WTC11 (cell line): Measurements from ENCODE around the gene KAT6B. TPM values are rescaled to one million over a fixed set of nuclear protein-coding genes. Genes with fewer than 3 reads are reported as not detected.

ENCODE experiments used
- ATAC-seq: fragments of 200-7000 bp; cut with Tn5 transposase; 2 replicates; pipeline ENCODE4 v1.10.0; 2021; ENCODE audit warnings: mild to moderate bottlenecking, moderate library complexity
- CTCF ChIA-PET: fragments of 300-600 bp; sonication (Branson Sonifier 250); formaldehyde crosslinking; loops from one replicate; lab custom pipeline; 2021; ENCODE audit warnings: antibody characterized with exemption; lab: Charles Lee
- POLR2A ChIA-PET: fragments of 350-600 bp; sonication (Branson Sonifier 250); formaldehyde crosslinking; loops from one replicate; lab custom pipeline; 2021; ENCODE audit warnings: antibody characterized with exemption; lab: Charles Lee
- DNase-seq: peaks from one replicate; pipeline ENCODE4 v3.0.0; 2021; ENCODE audit warnings: low spot score
- H3K27ac Mint-ChIP-seq: 2 replicates; pipeline ENCODE4 v1.8.0; 2021; ENCODE audit warnings: mixed read lengths
- H3K27me3 Mint-ChIP-seq: 2 replicates; pipeline ENCODE4 v1.8.0; 2021; ENCODE audit warnings: low read depth, mild to moderate bottlenecking, moderate library complexity, mixed read lengths
- H3K36me3 Mint-ChIP-seq: 2 replicates; pipeline ENCODE4 v1.8.0; 2021; ENCODE audit warnings: mixed read lengths
- H3K4me1 Mint-ChIP-seq: 2 replicates; pipeline ENCODE4 v1.8.0; 2022; ENCODE audit warnings: mixed read lengths
- H3K4me3 Mint-ChIP-seq: 2 replicates; pipeline ENCODE4 v1.8.0; 2021; ENCODE audit warnings: mild to moderate bottlenecking, moderate library complexity, mixed read lengths
- H3K9me3 Mint-ChIP-seq: 2 replicates; pipeline ENCODE4 v1.8.0; 2021; ENCODE audit warnings: mixed read lengths
- ARID4B ChIP-seq: sonication (generic); formaldehyde crosslinking; IDR thresholded peaks from 2 replicates; pipeline ENCODE4 v1.8.0; 2023; ENCODE audit warnings: missing genetic modification reagents, mild to moderate bottlenecking, borderline replicate concordance
- E2F4 ChIP-seq: sonication (generic); formaldehyde crosslinking; IDR thresholded peaks from 2 replicates; pipeline ENCODE4 v1.8.1; 2022; ENCODE audit warnings: low read depth, mild to moderate bottlenecking, moderate library complexity, missing genetic modification reagents, borderline replicate concordance
- E2F5 ChIP-seq: sonication (generic); formaldehyde crosslinking; IDR thresholded peaks from 2 replicates; pipeline ENCODE4 v1.8.1; 2022; ENCODE audit warnings: mild to moderate bottlenecking, moderate library complexity, missing genetic modification reagents
- ERG ChIP-seq: fragments of 250-450 bp; sonication (Bioruptor Pico); IDR thresholded peaks from 2 replicates; pipeline ENCODE4 v1.8.0; 2021; ENCODE audit warnings: mild to moderate bottlenecking
- ETV6 ChIP-seq: sonication (generic); formaldehyde crosslinking; IDR thresholded peaks from 2 replicates; pipeline ENCODE4 v1.8.1; 2022; ENCODE audit warnings: mild to moderate bottlenecking, missing genetic modification reagents
- FOXP4 ChIP-seq: sonication (generic); formaldehyde crosslinking; IDR thresholded peaks from 2 replicates; pipeline ENCODE4 v1.8.0; 2022; ENCODE audit warnings: mild to moderate bottlenecking, missing genetic modification reagents
- GABPB1 ChIP-seq: sonication (generic); formaldehyde crosslinking; IDR thresholded peaks from 2 replicates; pipeline ENCODE4 v1.8.1; 2023; ENCODE audit warnings: mild to moderate bottlenecking, missing genetic modification reagents
- IRF2 ChIP-seq: sonication (generic); formaldehyde crosslinking; IDR thresholded peaks from 2 replicates; pipeline ENCODE4 v1.8.0; 2022; ENCODE audit warnings: low read depth, missing genetic modification reagents, borderline replicate concordance
- RORB ChIP-seq: fragments of 250-450 bp; sonication (Bioruptor Pico); IDR thresholded peaks from 2 replicates; pipeline ENCODE4 v1.9.0; 2021; ENCODE audit warnings: mild to moderate bottlenecking
- ZNF121 ChIP-seq: sonication (generic); formaldehyde crosslinking; IDR thresholded peaks from 2 replicates; pipeline ENCODE4 v1.8.0; 2023; ENCODE audit warnings: missing genetic modification reagents
- ZNF232 ChIP-seq: sonication (generic); formaldehyde crosslinking; IDR thresholded peaks from 2 replicates; pipeline ENCODE4 v1.8.0; 2022; ENCODE audit warnings: mild to moderate bottlenecking, missing genetic modification reagents
- ZNF317 ChIP-seq: sonication (generic); formaldehyde crosslinking; IDR thresholded peaks from 2 replicates; pipeline ENCODE4 v1.8.1; 2023; ENCODE audit warnings: low read depth, mild to moderate bottlenecking, moderate library complexity, missing genetic modification reagents, borderline replicate concordance
- ZNF423 ChIP-seq: fragments of 250-450 bp; sonication (Bioruptor Pico); IDR thresholded peaks from 2 replicates; pipeline ENCODE4 v2.1.2; 2022; ENCODE audit warnings: mild to moderate bottlenecking, moderate library complexity
- ZSCAN18 ChIP-seq: fragments of 250-450 bp; sonication (Bioruptor Pico); IDR thresholded peaks from 2 replicates; pipeline ENCODE4 v2.1.2; 2022; ENCODE audit warnings: mild to moderate bottlenecking, moderate library complexity
- total RNA-seq: library from RNA; stranded (reverse); gene quantifications from 3 replicates; pipeline ENCODE4 v1.2.3, GENCODE V29; 2021
- TF ChIP-seq, protein P1 (sequence below): fragments of 250-450 bp; sonication (Bioruptor Pico); IDR thresholded peaks from 2 replicates; pipeline ENCODE4 v1.9.0; 2021; ENCODE audit warnings: moderate library complexity, mild to moderate bottlenecking, inconsistent platforms, borderline replicate concordance
- TF ChIP-seq, protein P2 (sequence below): sonication (generic); formaldehyde crosslinking; IDR thresholded peaks from 2 replicates; pipeline ENCODE4 v1.8.1; 2023; ENCODE audit warnings: mild to moderate bottlenecking, missing genetic modification reagents, moderate library complexity
- TF ChIP-seq, protein P3 (sequence below): sonication (generic); formaldehyde crosslinking; IDR thresholded peaks from 2 replicates; pipeline ENCODE4 v1.8.1; 2023; ENCODE audit warnings: mild to moderate bottlenecking, missing genetic modification reagents, moderate library complexity
- TF ChIP-seq, protein P4 (sequence below): sonication (generic); formaldehyde crosslinking; IDR thresholded peaks from 2 replicates; pipeline ENCODE4 v1.8.1; 2022; ENCODE audit warnings: missing genetic modification reagents, borderline replicate concordance

KAT6B gene
- total RNA-seq, 1 experiment from 2014 or later = 18.5 TPM

DNA sequence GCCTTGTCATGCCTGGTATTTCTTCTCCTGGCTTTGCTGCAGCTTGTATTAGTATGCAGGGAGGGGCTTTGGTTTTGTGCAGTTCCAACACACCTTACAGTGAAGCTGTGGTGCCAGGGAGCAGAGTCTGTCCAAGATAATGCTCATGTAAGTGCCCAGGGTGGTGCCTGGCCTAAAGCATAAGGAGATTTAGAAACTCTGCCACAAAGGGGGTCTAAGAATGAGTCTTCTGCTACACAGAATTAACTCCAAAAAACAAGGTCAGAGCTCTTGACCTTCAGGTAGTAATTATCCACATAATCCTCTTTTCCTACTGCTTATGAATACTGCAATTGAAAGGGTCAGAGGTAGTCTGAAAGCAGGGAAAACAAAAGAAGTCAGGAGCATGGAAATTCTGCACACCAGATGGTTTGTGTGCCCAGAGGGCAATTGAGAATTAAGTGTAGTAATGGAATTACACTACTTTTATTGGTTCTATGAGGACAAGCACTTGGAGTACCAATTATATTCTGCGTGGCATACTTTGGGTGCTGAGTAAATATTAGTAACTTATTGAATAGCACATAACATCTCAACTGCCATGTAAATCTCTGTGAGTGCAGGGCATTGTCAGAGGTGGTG is 121.5 kb downstream of the KAT6B start (continued):
- TF ChIP-seq ZNF121 (CRISPR knock-in tag) (no peak), RORB (CRISPR knock-in tag) (no peak)
- TF ChIP-seq, protein P1, sequence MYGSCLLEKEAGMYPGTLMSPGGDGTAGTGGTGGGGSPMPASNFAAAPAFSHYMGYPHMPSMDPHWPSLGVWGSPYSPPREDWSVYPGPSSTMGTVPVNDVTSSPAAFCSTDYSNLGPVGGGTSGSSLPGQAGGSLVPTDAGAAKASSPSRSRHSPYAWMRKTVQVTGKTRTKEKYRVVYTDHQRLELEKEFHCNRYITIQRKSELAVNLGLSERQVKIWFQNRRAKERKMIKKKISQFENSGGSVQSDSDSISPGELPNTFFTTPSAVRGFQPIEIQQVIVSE (CRISPR knock-in tag) = no peak

- POLR2A ChIA-PET = no interaction called here
- H3K27ac Mint-ChIP-seq = no peak overlapping the region
- ATAC-seq = no peak
- H3K36me3 Mint-ChIP-seq = no peaks in the 10 kb centered on the region
- H3K4me1 Mint-ChIP-seq = peaks cover 24% of the 10 kb centered on the region
- H3K27me3 Mint-ChIP-seq = no peaks in the 10 kb centered on the region
- H3K4me3 Mint-ChIP-seq = no peak overlapping the region
- TF ChIP-seq FOXP4 (CRISPR knock-in tag) = no peak
- no peak for TF ChIP-seq E2F4 (CRISPR knock-in tag)
- no peak for TF ChIP-seq ZNF317 (CRISPR knock-in tag)
- no peak for TF ChIP-seq ZNF232 (CRISPR knock-in tag)
- TF ChIP-seq ERG (CRISPR knock-in tag) = no peak
- TF ChIP-seq ARID4B (CRISPR knock-in tag) = no peak
- no peak for TF ChIP-seq ZSCAN18 (CRISPR knock-in tag)
- no peak for TF ChIP-seq ETV6
- TF ChIP-seq, protein P2, sequence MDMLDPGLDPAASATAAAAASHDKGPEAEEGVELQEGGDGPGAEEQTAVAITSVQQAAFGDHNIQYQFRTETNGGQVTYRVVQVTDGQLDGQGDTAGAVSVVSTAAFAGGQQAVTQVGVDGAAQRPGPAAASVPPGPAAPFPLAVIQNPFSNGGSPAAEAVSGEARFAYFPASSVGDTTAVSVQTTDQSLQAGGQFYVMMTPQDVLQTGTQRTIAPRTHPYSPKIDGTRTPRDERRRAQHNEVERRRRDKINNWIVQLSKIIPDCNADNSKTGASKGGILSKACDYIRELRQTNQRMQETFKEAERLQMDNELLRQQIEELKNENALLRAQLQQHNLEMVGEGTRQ (CRISPR knock-in tag) = no peak
- TF ChIP-seq GABPB1 (CRISPR knock-in tag) = no peak
- no peak for TF ChIP-seq ZNF423 (CRISPR knock-in tag)
- TF ChIP-seq E2F5 (CRISPR knock-in tag) = no peak
- TF ChIP-seq, protein P3, sequence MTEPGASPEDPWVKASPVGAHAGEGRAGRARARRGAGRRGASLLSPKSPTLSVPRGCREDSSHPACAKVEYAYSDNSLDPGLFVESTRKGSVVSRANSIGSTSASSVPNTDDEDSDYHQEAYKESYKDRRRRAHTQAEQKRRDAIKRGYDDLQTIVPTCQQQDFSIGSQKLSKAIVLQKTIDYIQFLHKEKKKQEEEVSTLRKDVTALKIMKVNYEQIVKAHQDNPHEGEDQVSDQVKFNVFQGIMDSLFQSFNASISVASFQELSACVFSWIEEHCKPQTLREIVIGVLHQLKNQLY (CRISPR knock-in tag) = no peak
- no peak for TF ChIP-seq IRF2 (CRISPR knock-in tag)
- TF ChIP-seq, protein P4, sequence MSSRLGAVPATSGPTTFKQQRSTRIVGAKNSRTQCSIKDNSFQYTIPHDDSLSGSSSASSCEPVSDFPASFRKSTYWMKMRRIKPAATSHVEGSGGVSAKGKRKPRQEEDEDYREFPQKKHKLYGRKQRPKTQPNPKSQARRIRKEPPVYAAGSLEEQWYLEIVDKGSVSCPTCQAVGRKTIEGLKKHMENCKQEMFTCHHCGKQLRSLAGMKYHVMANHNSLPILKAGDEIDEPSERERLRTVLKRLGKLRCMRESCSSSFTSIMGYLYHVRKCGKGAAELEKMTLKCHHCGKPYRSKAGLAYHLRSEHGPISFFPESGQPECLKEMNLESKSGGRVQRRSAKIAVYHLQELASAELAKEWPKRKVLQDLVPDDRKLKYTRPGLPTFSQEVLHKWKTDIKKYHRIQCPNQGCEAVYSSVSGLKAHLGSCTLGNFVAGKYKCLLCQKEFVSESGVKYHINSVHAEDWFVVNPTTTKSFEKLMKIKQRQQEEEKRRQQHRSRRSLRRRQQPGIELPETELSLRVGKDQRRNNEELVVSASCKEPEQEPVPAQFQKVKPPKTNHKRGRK (CRISPR knock-in tag) = no peak
- CTCF ChIA-PET = no interaction called here
- DNase-seq = no peak
- H3K9me3 Mint-ChIP-seq = no peaks in the 10 kb centered on the region
These were observed 122.8 kb downstream of the KAT6B start for GRCh38 chr10:74949034-74949832.
